Caco-2 (cell line): ENCODE measurements around the gene GLIS1. TPM values are rescaled to one million over a fixed set of nuclear protein-coding genes. Genes with fewer than 3 reads are reported as not detected.

Experiments used
- BruUV-seq: library from RNA; stranded (reverse); fragments of 400-500 nt; replicated peaks from 2 replicates; lab custom pipeline; 2021; lab: Mats Ljungman, UMichigan
- CTCF ChIA-PET: fragments of 300-600 bp; sonication (Branson Sonifier 250); formaldehyde crosslinking; loops from one replicate; lab custom pipeline; 2022; ENCODE audit warnings: antibody characterized with exemption; lab: Charles Lee
- POLR2A ChIA-PET: fragments of 300-600 bp; sonication (Branson Sonifier 250); formaldehyde crosslinking; loops from one replicate; lab custom pipeline; 2022; ENCODE audit warnings: antibody characterized with exemption; lab: Charles Lee
- DNase-seq, 2 experiments: peaks; one replicate each; pipeline versions ENCODE4 v3.0.0 to v3.0.0-alpha.2; 2020 to 2022
- H3K27me3 ChIP-seq: replicated peaks from 2 replicates; pipeline ENCODE4 v1.6.0; 2011; ENCODE audit warnings: low read length; ENCODE audit not compliant: control insufficient read depth, insufficient read depth
- H3K36me3 ChIP-seq: 2 replicates; pipeline ENCODE4 v1.5.1; 2011; ENCODE audit warnings: low read length; ENCODE audit not compliant: control insufficient read depth, insufficient read depth
- H3K4me1 ChIP-seq: fragments of 250-450 bp; sonication (Bioruptor Pico); 2 replicates; pipeline ENCODE4 v1.5.1; 2020; ENCODE audit warnings: mild to moderate bottlenecking
- H3K4me3 ChIP-seq: 2 replicates; pipeline ENCODE4 v1.5.1; 2011; ENCODE audit warnings: low read depth, mild to moderate bottlenecking, control low read depth, low read length
- H3K9me3 ChIP-seq: fragments of 250-450 bp; sonication (Bioruptor Pico); 2 replicates; pipeline ENCODE4 v1.5.1; 2020; ENCODE audit warnings: mild to moderate bottlenecking, moderate library complexity
- H3K27ac Mint-ChIP-seq: one replicate; pipeline ENCODE4 v1.8.0; 2022; ENCODE audit warnings: mixed read lengths; ENCODE audit not compliant: unreplicated experiment
- H3K27me3 Mint-ChIP-seq: one replicate; pipeline ENCODE4 v1.8.0; 2022; ENCODE audit warnings: mixed read lengths; ENCODE audit not compliant: insufficient read depth, unreplicated experiment
- H3K36me3 Mint-ChIP-seq: one replicate; pipeline ENCODE4 v1.8.0; 2022; ENCODE audit warnings: mild to moderate bottlenecking, mixed read lengths; ENCODE audit not compliant: insufficient read depth, unreplicated experiment
- H3K4me1 Mint-ChIP-seq: one replicate; pipeline ENCODE4 v1.8.0; 2022; ENCODE audit warnings: low read depth, mixed read lengths; ENCODE audit not compliant: unreplicated experiment
- H3K4me3 Mint-ChIP-seq: one replicate; pipeline ENCODE4 v1.8.0; 2022; ENCODE audit warnings: mild to moderate bottlenecking, moderate library complexity, mixed read lengths; ENCODE audit not compliant: unreplicated experiment
- H3K9me3 Mint-ChIP-seq: one replicate; pipeline ENCODE4 v1.8.0; 2022; ENCODE audit warnings: mixed read lengths; ENCODE audit not compliant: unreplicated experiment
- CTCF ChIP-seq, 2 experiments: fragments of 200-600 bp in 1 of 2; IDR thresholded peaks; 1 replicate in 1 of 2; 2 replicates in 1 of 2; pipeline versions ENCODE4 v1.5.1 to v1.8.0; 2011 to 2022; ENCODE audit warnings: antibody characterized with exemption in 1 of 2, control low read depth in 1 of 2, inconsistent platforms in 1 of 2, low read depth in 1 of 2, low read length in 1 of 2, mild to moderate bottlenecking in 1 of 2, moderate library complexity in 1 of 2; ENCODE audit not compliant: insufficient read depth in 1 of 2, severe bottlenecking in 1 of 2, unreplicated experiment in 1 of 2
- intact Hi-C: fragments of 100-400 bp; cut with micrococcal nuclease; formaldehyde crosslinking; loops from one replicate; pipeline ENCODE4 v1.10.0; 2022; ENCODE audit not compliant: unreplicated experiment
- total RNA-seq: library from RNA; stranded (reverse); gene quantifications from 2 replicates; pipeline ENCODE4 v1.2.3, GENCODE V29; 2022

Gene GLIS1
- total RNA-seq, 1 experiment from 2014 or later = not detected

- ChIA-PET POLR2A (no interaction called here), CTCF (interaction anchor here (1.0 kb wide), 1 partner anchor 193 kb away, joined by 3 read pairs; no protein-coding TSS in a partner anchor)
- no peak for DNase-seq
- no peak for TF ChIP-seq CTCF (IDR thresholded peaks at IDR 0.05; ENCODE audit: insufficient read depth in 1 of 2, low read depth in 1 of 2, low read length in 1 of 2, severe bottlenecking in 1 of 2, unreplicated experiment in 1 of 2)
- Histone ChIP-seq H3K9me3 (no peaks in the 10 kb centered on the region), H3K36me3 (no peaks in the 10 kb centered on the region), H3K27me3 (no peaks in the 10 kb centered on the region), H3K4me3 (no peak overlapping the region), H3K4me1 (no peaks in the 10 kb centered on the region; the same call in 1 of the 2 replicates)
- intact Hi-C loops = no loop called here
- H3K36me3 Mint-ChIP-seq = no peaks in the 10 kb centered on the region
- H3K9me3 Mint-ChIP-seq = no peaks in the 10 kb centered on the region
- H3K4me3 Mint-ChIP-seq = no peak overlapping the region
- peaks cover 2% of the 10 kb centered on the region for H3K27me3 Mint-ChIP-seq
- BruUV-seq = no TSS peak
- H3K27ac Mint-ChIP-seq = no peak overlapping the region
- H3K4me1 Mint-ChIP-seq = peaks cover 6% of the 10 kb centered on the region
Observed at GRCh38 chr1:53678938-53679825, 59.8 kb downstream of the GLIS1 start.

GRCh38 chr1:53678507-53678906 is 60.5 kb downstream of the GLIS1 start:
- no peak overlapping the region for H3K4me3 ChIP-seq
- POLR2A ChIA-PET = no interaction called here
- no peaks in the 10 kb centered on the region for H3K36me3 Mint-ChIP-seq
- H3K9me3 ChIP-seq = no peaks in the 10 kb centered on the region
- CTCF ChIA-PET = no interaction called here
- H3K4me1 Mint-ChIP-seq = peaks cover 6% of the 10 kb centered on the region
- no peaks in the 10 kb centered on the region for H3K36me3 ChIP-seq
- DNase-seq = no peak
- BruUV-seq = no TSS peak
- TF ChIP-seq CTCF (IDR thresholded peaks at IDR 0.05; ENCODE audit: insufficient read depth in 1 of 2, low read depth in 1 of 2, low read length in 1 of 2, severe bottlenecking in 1 of 2, unreplicated experiment in 1 of 2) = no peak
- no peak overlapping the region for H3K4me3 Mint-ChIP-seq
- H3K9me3 Mint-ChIP-seq = no peaks in the 10 kb centered on the region
- no peaks in the 10 kb centered on the region for H3K4me1 ChIP-seq
- peaks cover 2% of the 10 kb centered on the region for H3K27me3 Mint-ChIP-seq
- intact Hi-C loops = no loop called here
- no peak overlapping the region for H3K27ac Mint-ChIP-seq
- no peaks in the 10 kb centered on the region for H3K27me3 ChIP-seq

- Histone ChIP-seq H3K9me3 (no peaks in the 10 kb centered on the region), H3K36me3 (no peaks in the 10 kb centered on the region), H3K4me3 (no peak overlapping the region), H3K27me3 (no peaks in the 10 kb centered on the region), H3K4me1 (no peaks in the 10 kb centered on the region)
- intact Hi-C loops = no loop called here
- Mint-ChIP-seq H3K4me1 (peaks cover 6% of the 10 kb centered on the region), H3K27me3 (peaks cover 2% of the 10 kb centered on the region), H3K27ac (no peak overlapping the region), H3K36me3 (no peaks in the 10 kb centered on the region), H3K4me3 (no peak overlapping the region), H3K9me3 (no peaks in the 10 kb centered on the region)
- TF ChIP-seq CTCF (IDR thresholded peaks at IDR 0.05; ENCODE audit: insufficient read depth in 1 of 2, low read depth in 1 of 2, low read length in 1 of 2, severe bottlenecking in 1 of 2, unreplicated experiment in 1 of 2) = no peak
- no TSS peak for BruUV-seq
- POLR2A ChIA-PET = interaction anchor here (0.6 kb wide), 1 partner anchor 1273 kb away, joined by 4 read pairs; no protein-coding TSS in a partner anchor
- CTCF ChIA-PET = no interaction called here
- no peak for DNase-seq
Observed at GRCh38 chr1:53678046-53678445, 60.9 kb downstream of the GLIS1 start.
